ENCODE measurements around the gene HIVEP2.

- TF ChIP-seq POLR2A (IDR thresholded peaks at IDR 0.05) (no peak), CTCF (IDR thresholded peaks at IDR 0.05) (no peak)
These were observed 98.5 kb downstream of the HIVEP2 start for GRCh38 chr6:142846459-142846831.

All from stomach (tissue), 4 donors.